GM19395 (cell line): Measurements from ENCODE around the gene KCTD13.
"Not testable (repeated sequence)": the region's sequence is repeated elsewhere in the genome, so short reads cannot be mapped to it uniquely, and the experiment has no call there.

Source experiments
- ATAC-seq: cut with Tn5 transposase; IDR thresholded peaks from one replicate; pipeline ENCODE4 v1.9.1; 2021; ENCODE audit warnings: mild to moderate bottlenecking, moderate library complexity; ENCODE audit not compliant: unreplicated experiment

Gene KCTD13, protein sequence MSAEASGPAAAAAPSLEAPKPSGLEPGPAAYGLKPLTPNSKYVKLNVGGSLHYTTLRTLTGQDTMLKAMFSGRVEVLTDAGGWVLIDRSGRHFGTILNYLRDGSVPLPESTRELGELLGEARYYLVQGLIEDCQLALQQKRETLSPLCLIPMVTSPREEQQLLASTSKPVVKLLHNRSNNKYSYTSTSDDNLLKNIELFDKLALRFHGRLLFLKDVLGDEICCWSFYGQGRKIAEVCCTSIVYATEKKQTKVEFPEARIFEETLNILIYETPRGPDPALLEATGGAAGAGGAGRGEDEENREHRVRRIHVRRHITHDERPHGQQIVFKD

DNA sequence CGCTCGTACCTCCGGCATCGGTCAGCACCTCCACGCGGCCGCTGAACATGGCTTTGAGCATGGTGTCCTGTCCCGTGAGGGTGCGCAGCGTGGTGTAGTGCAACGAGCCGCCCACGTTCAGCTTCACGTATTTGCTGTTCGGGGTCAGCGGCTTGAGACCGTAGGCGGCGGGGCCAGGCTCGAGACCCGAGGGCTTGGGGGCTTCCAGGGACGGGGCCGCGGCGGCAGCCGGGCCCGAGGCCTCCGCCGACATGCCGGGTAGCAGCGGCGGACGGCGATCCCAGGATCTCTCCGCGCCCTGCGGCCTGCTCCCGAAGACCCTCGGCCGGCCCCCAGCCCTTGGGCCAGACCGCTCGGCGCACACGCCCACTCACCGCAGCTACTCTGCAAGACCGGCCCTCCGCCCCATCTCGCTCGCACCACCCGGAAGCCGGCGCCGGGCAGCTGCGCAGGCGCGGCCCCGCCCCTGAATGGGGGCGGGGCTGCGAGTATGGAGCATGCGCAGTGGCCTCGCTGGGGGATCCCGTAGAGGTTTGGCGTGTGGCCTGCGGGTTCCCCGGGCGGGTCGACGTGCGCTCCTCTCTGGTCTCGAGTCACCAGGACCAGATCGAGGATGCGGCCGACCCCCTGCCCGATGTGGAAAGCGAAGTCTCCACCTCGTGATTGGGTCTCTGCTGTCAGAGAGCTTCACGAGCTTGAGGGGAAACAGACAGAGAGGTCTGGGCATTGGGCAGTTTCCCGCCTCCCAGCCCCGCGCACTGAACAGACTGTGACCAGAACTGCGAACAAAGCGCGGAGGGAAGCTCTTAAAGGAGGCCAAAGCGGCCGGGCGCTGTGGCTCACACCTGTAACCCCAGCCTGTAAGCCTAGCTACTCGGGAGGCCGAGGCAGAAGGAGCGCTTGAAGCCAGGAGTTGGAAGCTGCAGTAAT is at the start of gene KCTD13:
Gene KCTD13 (minus strand): TSS at position 446 of the 930 bp plus-strand sequence. CDS start 193 bp downstream, at position 253.
- peak; percentile 75 for ATAC-seq

DNA sequence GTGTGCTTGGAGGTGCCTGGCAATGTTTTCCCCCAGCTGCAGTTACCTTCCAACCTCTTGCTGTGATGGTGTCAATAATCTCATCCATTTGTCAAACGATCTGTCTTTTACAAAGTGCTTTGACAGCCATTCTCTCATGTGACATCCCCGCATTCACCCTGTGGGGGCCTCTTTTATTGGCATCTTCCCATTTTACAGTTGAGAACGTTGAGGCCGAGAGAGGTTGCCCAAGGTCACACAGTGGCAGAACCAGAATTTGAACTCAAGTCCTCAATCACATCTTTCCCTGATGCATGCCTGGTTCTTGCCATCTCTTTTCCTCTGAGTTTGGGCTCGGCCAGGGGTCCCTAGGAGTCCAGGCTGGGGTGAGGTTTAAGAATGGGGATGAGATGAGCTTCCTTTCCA is 49.1 kb upstream of the KCTD13 start:
- no peak for ATAC-seq

DNA sequence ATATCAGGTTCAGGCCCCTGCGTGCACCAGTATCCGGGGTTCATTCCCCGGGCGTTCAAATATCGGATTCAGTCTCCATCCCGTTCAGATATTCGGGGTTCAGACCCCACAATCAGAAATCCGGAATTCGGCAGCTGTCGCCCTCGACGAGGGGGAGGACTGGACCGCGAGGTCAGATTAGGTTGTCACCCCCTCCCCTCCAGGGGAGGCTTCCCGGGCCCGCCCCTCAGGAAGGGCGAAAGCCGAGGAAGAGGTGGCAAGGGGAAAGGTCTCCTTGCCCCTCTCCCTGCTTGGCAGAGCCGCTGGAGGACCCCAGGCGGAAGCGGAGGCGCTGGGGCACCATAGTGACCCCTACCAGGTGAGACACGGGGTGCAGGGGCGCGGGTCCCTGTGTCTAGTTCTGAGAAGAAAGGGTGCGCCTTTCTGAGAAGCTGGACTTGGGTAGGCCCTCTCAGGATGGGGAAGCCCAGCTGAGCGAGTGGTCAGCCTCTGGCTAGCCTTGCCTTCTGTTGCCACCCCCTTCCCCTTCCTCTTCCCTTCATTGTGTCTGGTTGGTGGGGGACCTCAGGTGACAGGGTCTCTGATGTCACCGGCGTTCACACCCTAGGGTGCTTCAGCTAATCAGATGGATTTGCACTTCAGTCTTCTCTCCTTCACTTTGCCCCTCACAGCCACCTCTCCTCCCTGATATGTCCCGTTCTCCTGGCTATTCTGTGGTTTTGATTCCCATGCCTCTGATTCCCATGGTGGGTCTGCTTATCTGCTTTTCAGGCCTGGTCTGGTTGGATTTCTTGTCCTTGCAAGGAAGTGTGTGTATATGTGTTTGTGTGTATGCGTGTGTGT is 48.5 kb upstream of the KCTD13 start:
- ATAC-seq: peak; percentile 3

DNA sequence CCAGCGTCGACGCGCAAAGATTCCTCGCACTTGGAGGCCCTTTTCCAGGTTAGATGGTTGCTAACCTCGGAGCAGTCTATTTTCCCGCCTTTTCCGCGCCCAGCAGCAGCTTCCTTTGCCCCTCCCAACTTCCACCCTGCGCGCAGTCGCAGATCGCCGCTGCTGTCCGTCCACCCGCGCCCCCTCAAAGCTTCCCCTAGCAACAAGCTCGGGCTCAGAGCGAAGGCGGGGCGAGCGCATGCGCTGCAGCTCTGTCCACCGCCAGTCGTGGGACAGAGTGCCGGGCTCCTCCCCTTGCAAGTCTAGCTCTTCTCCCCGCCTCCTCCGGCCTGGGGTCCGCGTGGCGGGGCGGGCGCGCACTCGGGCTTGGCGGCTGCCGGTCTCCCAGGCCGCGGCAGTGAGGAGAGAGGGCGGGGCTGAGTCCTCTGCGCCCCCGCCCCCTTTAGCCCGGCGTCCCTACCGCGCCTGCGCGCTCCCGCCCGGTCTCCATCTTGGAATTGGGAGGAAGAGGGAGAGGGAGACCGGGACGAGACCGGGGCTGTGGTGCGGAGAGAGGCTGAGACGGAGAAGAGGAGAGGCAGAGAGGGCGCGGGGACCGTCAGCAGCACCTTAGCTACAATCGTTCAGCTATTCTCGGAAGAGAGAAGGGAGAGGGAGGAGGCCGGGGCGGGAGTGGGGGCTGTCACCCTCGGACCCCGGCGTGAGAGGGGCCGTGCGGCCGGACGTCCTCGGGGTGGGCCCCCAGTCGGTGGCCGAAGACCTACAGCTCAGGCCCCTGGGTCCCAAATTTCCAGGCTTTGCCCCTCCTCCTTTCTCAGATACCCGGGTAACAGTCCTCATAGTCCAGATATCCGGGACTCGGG is 47.6 kb upstream of the KCTD13 start, which contains the start of gene TAOK2:
Gene TAOK2 (plus strand): TSS at position 485 of the 863 bp plus-strand sequence. CDS start 3,905 bp downstream, outside the sequence.
- peak; percentile 87 for ATAC-seq

DNA sequence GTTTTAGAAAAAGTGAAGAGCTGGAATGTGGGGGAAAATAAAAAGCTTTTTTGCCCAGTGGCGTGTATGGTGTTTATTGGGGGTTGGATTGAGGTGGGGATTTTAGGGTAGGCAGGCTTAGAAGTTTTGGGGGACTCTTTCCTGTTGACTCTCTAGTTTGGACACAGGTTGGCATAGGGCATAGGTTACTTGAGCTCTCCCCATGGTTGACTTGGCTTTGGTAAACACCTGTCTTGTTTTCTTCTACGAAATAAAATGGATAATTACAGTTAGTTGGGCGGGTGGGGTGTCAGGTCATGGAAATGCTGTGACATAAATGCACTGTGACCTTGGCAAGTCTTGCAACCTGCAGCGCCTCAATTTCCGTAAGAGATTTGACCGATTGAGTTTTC is 47.0 kb upstream of the KCTD13 start:
- no peak for ATAC-seq

DNA sequence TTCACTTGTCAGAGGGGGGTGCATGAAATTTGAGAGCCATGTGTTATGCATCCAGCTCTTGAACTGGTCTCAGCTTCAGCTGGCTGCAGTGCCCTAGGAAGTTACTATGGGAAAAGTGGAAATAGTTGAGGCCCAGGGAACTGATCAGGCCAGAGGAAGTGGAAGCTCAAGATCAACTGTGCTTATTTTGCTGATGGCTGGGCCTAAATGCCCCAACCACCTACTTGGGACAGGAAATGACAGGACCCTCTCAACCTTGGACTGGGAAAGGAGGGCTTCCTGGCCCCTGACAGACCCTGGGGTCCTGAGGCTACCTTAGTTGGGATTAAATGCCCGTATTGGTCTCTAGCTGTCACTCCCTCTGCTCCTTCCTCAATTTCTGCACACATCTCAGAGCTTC is 46.5 kb upstream of the KCTD13 start:
- ATAC-seq: no peak

DNA sequence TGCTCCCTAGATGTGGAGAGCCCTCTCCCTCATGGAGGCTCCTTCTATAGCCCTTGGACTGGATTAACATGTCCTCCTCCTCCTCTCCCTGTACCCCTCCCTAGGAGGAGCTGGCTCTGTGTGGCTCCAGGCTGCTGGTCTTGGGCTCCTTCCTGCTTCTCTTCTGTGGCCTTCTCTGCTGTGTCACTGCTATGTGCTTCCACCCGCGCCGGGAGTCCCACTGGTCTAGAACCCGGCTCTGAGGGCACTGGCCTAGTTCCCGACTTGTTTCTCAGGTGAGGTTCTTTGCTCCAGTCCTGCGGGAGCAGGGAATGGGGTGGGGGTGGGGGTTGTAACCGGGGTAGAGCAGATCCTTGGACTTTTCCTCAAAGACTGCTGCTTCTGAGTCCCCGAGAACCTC is 45.3 kb upstream of the KCTD13 start:
- ATAC-seq: no peak

DNA sequence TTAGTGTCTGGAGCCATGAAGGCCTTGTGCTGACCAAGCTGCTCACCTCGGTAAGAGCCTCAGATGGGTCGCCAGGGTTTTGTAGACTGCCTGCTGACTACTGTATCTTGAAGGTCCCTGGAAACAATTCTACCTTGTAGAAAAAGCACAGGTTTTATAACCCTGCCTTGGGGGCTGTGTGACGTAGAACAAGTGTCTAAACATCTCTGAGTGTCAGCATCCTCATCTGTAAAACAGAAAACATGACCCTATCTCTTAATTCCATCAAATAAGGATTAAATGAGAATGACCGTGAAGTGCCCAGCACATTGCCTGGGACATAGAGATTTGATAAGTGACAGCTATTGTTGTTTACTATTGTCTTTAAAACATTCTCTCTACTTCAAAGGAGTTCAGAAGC is 42.2 kb upstream of the KCTD13 start:
- ATAC-seq: no peak

DNA sequence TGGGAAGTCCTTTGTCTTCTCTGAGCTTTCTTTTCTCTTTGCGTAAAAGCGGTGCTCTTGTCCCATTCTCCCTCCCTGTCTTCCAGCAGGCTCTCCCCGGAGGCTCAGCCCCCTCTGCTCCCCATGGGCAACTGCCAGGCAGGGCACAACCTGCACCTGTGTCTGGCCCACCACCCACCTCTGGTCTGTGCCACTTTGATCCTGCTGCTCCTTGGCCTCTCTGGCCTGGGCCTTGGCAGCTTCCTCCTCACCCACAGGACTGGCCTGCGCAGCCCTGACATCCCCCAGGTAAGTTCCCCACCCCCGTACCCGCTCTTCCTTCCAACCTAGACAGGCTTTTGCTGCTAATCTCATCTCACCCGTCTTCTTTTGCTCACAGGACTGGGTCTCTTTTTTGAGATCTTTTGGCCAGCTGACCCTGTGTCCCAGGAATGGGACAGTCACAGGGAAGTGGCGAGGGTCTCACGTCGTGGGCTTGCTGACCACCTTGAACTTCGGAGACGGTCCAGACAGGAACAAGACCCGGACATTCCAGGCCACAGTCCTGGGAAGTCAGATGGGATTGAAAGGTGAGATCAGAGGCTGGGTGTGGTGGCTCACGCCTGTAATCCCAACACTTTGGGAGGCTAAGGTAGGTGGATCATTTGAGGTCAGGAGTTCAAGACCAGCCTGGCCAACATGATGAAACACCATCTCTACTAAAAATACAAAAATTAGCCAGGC is 37.2 kb upstream of the KCTD13 start:
- ATAC-seq: no peak

DNA sequence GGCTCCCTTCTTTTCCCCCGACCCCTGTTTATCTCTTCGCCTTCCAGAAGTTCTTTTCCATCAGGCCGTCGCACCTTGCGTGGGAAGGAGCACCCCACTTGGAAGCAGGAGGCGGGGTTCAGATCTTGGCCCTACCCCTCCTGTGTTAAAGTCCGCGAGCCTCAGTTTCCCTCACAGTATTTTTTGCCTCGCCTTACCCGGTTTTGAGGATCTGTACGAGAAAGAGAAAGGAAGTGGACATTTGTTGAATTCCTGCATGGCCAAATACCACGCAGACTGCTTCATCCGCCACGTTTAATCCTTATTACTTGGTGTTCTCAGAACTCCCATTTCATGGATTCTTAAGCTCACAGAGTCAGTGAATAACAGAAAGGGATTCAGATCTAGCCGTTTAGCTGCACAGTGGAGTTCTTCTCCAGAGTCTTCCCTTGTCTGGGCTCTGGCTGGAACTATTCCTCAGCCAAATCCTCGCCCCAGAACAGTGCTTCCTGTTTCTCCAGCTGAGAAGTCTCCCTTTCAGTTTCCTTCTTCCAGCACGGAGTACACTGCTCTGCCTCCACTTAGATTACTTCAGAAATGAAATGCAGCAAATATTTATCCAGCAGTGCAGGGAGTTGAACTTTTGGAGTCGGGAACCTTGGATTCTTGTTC is 36.4 kb upstream of the KCTD13 start:
- no peak for ATAC-seq

DNA sequence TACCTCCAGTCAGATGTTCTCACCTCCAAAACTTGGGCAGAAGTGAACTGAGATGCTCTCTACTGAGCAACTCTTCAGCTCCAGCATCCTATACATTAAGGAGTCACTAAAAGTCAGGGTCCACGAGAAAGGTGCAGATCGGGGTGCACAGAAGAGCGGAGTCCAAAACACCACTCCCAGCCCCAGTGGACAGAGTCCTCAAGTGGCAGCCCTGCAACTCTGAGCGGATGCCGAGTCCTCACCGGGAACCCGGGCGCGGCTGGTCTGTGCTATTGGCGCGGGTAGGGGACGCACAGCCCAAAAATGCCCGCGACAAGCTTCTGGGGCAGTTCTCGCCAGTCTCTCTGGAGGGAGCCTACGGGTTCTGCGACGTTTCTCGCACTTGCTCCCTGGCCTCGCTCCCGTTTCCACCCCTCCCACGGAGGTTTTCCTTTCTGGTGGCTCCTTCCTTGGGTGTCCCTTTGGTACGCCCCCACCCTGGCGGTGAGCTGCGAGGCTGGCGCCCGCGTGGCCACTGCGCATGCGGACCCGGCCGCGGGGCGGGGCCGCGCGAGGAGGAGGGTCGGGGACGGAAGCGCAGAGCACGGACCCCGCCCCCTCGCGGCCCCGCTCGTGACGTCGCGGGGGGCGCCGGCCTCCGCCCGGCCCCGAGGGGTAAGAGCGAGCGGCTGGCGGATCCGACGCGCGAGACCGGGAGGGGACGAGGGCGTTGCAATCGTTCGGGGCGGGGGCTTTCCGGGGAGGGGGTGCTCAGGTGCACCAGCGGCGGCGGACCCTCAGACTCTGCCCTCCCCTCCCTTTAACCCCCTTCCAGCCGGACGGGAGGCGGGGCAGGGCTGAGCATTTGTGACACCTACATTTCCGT is 35.7 kb upstream of the KCTD13 start, which contains the start of gene TMEM219:
Gene TMEM219 (plus strand): TSS at position 601 of the 865 bp plus-strand sequence. CDS start 1,065 bp downstream, outside the sequence.
- ATAC-seq: peak; percentile 80

DNA sequence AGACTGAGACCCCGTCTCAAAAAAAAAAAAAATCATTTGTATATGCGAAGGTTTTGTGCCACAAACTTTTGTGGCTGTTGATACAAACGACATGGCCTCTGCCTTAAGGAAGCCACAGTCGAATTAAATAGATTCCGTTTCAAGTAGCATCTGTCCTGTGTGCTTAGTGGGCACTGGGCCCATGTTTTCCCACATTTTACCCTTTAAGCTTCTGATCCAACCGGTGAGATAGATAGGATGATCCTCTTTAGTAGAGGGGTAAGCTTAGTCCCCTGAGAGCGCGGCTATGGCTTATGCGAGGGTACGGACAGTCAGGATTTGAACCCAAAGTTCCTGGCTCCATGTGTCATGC is 35.1 kb upstream of the KCTD13 start:
- no peak for ATAC-seq

DNA sequence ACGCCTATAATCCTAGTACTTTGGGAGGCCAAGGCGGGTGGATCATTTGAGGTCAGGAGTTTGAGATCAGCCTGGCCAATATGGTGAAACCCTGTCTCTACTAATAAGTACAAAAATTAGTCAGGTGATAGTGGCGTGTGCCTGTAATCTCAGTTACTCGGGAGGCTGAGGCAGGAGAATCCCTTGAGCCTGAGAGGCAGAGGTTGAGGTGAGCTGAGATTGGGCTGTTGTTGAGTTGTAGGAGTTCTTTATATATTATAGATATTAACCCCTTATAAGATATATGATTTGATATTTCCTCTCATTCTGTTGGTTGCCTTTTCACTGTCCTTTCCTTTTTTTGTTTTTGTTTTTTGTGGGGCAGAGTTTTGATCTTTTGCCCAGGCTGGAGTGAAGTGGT is 33.8 kb upstream of the KCTD13 start:
- ATAC-seq: not testable (repeated sequence)

DNA sequence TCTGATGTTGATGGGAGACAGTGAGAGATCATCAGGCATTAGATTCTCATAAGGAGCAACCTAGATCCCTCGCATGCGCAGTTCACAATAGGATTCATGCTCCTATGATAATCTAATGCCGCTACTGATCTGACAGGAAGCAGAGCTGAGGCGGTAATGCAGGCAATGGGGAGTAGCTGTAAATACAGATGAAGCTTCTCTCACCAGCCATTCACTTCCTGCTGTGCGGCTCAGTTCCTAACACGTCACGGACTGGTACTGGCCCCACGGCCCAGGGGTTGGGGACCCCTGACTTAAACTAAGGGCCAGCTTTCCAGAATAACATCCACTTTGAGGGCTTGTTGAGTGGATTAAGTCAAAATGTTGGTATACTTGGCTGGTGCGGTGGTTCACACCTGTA is 33.3 kb upstream of the KCTD13 start:
- no peak for ATAC-seq

DNA sequence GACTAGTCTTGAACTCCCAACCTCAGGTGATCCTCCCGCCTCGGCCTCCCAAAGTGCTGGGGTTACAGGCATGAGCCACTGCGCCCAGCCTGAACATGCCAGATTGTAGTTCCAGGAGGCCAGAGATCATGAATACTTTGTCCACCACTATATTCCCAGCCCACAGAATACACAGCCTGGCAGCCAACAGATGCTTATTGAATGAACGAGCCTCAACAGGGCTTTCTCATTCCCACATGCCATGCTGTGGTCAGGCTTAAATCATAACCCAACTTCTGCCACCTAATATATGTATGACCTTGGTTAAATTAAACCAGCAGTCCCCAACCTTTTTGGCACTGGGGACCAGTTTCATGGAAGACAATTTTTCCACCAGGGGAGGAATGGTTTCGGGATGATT is 32.7 kb upstream of the KCTD13 start:
- no peak for ATAC-seq

DNA sequence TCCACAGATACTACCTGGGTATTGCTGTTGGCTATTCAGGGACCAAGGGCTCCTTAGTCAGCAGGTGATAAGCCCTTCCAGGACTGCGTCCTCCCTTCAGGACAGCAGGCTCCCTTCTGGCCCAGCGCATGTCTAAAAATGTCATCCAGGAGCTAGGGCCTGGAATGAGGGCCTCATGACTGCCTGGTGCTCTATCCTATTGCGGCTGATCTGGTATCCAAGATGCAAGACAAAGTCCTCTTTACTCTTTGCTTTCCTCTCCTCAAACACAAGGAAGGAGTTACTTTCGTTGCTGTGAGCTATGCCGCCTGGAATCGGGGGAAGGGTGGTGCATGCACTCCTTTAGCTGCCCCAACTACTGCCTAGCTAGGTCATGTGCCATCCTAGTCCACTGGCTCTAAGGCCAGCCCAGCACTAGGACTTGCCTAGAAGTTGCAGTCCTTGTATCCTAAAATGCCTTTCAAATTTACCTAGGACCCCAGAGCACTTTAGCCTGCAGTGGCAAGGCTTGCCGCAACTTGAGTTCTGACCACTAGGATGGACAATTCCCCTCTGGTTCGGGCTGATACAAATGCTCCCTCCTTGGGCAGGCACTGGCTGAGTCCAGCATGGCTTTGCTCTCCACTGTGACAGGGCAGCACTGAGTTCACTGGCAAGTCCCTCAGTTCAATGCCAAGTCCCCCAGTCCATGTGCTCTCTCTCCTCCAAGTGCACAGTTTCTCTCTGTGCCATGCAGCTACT is 25.8 kb upstream of the KCTD13 start:
- no peak for ATAC-seq

DNA sequence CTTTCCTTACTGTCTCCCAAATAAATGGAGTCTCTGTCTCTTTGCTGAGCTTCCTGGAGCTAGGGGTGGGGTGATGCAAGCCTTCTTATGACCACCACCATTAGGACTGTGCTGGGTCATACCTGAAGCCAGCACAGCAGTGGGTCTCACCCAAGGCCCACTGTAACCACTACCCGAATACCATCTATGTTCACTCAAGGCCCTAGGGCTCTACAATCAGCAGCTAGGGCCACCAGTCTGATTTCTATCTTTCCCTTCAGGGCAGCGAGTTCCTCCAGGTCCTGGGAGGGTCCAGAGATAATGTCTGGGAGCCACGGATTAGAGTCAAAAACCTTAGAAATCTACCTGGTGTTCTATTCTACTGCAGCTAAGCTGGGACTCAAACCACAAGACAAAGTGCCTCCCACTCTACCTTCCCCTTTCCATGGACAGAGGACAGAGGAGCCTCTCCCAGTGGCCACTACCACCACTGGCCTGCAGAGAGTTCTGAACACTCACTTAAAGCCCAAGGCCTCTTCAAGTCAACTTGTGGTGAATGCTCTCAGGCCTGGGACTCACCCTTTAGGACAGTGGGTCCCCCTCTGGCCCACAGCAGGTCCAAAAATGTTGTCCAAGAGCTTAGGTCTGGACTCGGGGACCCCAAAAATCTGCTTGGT is 24.9 kb upstream of the KCTD13 start:
- ATAC-seq: no peak
